Measurements from ENCODE around the gene CREB3L2. TPM values are rescaled to one million over a fixed set of nuclear protein-coding genes. Genes with fewer than 3 reads are reported as not detected.

CREB3L2 gene
- total and polyA plus RNA-seq, 2 of the 13 experiments (the other 11 are each of a cell fraction or from before 2014, with no cell fraction given): 22.1 to 41.1 TPM

GRCh38 chr7:137962491-137962874, 39.4 kb downstream of the CREB3L2 start:
- no peaks in the 10 kb centered on the region for H3K9me3 ChIP-seq (ENCODE audit: low read length)
- H3K4me3 ChIP-seq (replicated peaks in 1 of 3; ENCODE audit: insufficient read depth in 1 of 3, low read depth in 2 of 3, low read length in 3 of 3): no peak overlapping the region
- no peak overlapping the region for H2AFZ ChIP-seq (ENCODE audit: low read length)
- BruUV-seq (replicated peaks): no TSS peak
- H3K79me2 ChIP-seq (ENCODE audit: insufficient read depth, low read length): peaks cover 97% of the 10 kb centered on the region
- no peak overlapping the region for H3K9ac ChIP-seq (ENCODE audit: insufficient read depth, low read depth, low read length)
- H3K4me2 ChIP-seq (ENCODE audit: low read depth, low read length): no peak overlapping the region
- peaks cover 89% of the 10 kb centered on the region for H3K4me1 ChIP-seq (ENCODE audit: insufficient read depth, low read length)
- ChIA-PET CTCF (ENCODE audit: low intra/inter-chr PET ratio, low total read pairs) (no interaction called here), POLR2A (no interaction called here)
- peaks cover 5% of the 10 kb centered on the region for H4K20me1 ChIP-seq (ENCODE audit: insufficient read depth, low read length)
- in situ Hi-C loops (cut with HindIII; ENCODE audit: extremely low pct_ligation_motif_present, low pct_unique_long_range_greater_than_20kb) (no loop called here), intact Hi-C loops (cut with micrococcal nuclease; ENCODE audit: unreplicated experiment) (no loop called here)
- TF ChIP-seq TP53 (CRISPR knock-in tag; conservative IDR thresholded peaks at IDR 0.05) (no peak), RFX1 (IDR thresholded peaks at IDR 0.05) (no peak), ZNF792 (CRISPR knock-in tag; IDR thresholded peaks at IDR 0.05) (no peak), KDM3A (CRISPR knock-in tag; IDR thresholded peaks at IDR 0.05; ENCODE audit: low read depth) (no peak), ZNF773 (CRISPR knock-in tag; IDR thresholded peaks at IDR 0.05; ENCODE audit: borderline replicate concordance) (no peak), ZNF383 (CRISPR knock-in tag; IDR thresholded peaks at IDR 0.05; ENCODE audit: borderline replicate concordance) (no peak), ZNF24 (IDR thresholded peaks at IDR 0.05) (no peak), KDM4B (CRISPR knock-in tag; IDR thresholded peaks at IDR 0.05) (no peak), DMAP1 (CRISPR knock-in tag; IDR thresholded peaks at IDR 0.05) (no peak), ZNF253 (CRISPR knock-in tag; IDR thresholded peaks at IDR 0.05; ENCODE audit: borderline replicate concordance) (no peak), MZF1 (CRISPR knock-in tag; IDR thresholded peaks at IDR 0.05; ENCODE audit: borderline replicate concordance) (no peak), ZBTB49 (CRISPR knock-in tag; IDR thresholded peaks at IDR 0.05; ENCODE audit: borderline replicate concordance) (no peak), ZNF292 (CRISPR knock-in tag; IDR thresholded peaks at IDR 0.05; ENCODE audit: borderline replicate concordance, low read depth) (no peak), ATF7-NPFF (CRISPR knock-in tag; IDR thresholded peaks at IDR 0.05; ENCODE audit: low read depth) (no peak), SYNCRIP (IDR thresholded peaks at IDR 0.05; ENCODE audit: insufficient read depth, low read depth, low read length) (no peak)
- TF ChIP-seq, protein P1, sequence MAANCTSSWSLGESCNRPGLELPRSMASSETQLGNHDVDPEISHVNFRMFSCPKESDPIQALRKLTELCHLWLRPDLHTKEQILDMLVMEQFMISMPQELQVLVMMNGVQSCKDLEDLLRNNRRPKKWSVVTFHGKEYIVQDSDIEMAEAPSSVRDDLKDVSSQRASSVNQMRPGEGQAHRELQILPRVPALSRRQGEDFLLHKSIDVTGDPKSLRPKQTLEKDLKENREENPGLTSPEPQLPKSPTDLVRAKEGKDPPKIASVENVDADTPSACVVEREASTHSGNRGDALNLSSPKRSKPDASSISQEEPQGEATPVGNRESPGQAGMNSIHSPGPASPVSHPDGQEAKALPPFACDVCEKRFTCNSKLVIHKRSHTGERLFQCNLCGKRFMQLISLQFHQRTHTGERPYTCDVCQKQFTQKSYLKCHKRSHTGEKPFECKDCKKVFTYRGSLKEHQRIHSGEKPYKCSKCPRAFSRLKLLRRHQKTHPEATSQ (CRISPR knock-in tag; IDR thresholded peaks at IDR 0.05; ENCODE audit: borderline replicate concordance): no peak
- TF ChIP-seq, protein P2, sequence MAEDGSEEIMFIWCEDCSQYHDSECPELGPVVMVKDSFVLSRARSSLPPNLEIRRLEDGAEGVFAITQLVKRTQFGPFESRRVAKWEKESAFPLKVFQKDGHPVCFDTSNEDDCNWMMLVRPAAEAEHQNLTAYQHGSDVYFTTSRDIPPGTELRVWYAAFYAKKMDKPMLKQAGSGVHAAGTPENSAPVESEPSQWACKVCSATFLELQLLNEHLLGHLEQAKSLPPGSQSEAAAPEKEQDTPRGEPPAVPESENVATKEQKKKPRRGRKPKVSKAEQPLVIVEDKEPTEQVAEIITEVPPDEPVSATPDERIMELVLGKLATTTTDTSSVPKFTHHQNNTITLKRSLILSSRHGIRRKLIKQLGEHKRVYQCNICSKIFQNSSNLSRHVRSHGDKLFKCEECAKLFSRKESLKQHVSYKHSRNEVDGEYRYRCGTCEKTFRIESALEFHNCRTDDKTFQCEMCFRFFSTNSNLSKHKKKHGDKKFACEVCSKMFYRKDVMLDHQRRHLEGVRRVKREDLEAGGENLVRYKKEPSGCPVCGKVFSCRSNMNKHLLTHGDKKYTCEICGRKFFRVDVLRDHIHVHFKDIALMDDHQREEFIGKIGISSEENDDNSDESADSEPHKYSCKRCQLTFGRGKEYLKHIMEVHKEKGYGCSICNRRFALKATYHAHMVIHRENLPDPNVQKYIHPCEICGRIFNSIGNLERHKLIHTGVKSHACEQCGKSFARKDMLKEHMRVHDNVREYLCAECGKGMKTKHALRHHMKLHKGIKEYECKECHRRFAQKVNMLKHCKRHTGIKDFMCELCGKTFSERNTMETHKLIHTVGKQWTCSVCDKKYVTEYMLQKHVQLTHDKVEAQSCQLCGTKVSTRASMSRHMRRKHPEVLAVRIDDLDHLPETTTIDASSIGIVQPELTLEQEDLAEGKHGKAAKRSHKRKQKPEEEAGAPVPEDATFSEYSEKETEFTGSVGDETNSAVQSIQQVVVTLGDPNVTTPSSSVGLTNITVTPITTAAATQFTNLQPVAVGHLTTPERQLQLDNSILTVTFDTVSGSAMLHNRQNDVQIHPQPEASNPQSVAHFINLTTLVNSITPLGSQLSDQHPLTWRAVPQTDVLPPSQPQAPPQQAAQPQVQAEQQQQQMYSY (CRISPR knock-in tag; IDR thresholded peaks at IDR 0.05): no peak
- TF ChIP-seq, protein P3, sequence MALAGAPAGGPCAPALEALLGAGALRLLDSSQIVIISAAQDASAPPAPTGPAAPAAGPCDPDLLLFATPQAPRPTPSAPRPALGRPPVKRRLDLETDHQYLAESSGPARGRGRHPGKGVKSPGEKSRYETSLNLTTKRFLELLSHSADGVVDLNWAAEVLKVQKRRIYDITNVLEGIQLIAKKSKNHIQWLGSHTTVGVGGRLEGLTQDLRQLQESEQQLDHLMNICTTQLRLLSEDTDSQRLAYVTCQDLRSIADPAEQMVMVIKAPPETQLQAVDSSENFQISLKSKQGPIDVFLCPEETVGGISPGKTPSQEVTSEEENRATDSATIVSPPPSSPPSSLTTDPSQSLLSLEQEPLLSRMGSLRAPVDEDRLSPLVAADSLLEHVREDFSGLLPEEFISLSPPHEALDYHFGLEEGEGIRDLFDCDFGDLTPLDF (CRISPR knock-in tag; IDR thresholded peaks at IDR 0.05): no peak
- DNase-seq (ENCODE audit: low spot score) (no peak), FAIRE-seq (no peak), ATAC-seq (no peak)
- H3K36me3 ChIP-seq (replicated peaks in 1 of 2; ENCODE audit: control insufficient read depth in 1 of 2, insufficient read depth in 2 of 2, low read length in 2 of 2): peaks cover 20 to 43% of the 10 kb centered on the region in 2 experiments
- WGBS (ENCODE audit: low lambda C conversion rate): 91% methylated on average over 5 of the region's 5 CpGs
- no peak overlapping the region for H3K27ac ChIP-seq (ENCODE audit: extremely low read length, insufficient read depth, low read length)
- no peaks in the 10 kb centered on the region for H3K27me3 ChIP-seq (ENCODE audit: control insufficient read depth in 1 of 2, insufficient read depth in 2 of 2, low read length in 2 of 2)
